ENCODE results near the gene PNKP.

The PNKP gene

DNA sequence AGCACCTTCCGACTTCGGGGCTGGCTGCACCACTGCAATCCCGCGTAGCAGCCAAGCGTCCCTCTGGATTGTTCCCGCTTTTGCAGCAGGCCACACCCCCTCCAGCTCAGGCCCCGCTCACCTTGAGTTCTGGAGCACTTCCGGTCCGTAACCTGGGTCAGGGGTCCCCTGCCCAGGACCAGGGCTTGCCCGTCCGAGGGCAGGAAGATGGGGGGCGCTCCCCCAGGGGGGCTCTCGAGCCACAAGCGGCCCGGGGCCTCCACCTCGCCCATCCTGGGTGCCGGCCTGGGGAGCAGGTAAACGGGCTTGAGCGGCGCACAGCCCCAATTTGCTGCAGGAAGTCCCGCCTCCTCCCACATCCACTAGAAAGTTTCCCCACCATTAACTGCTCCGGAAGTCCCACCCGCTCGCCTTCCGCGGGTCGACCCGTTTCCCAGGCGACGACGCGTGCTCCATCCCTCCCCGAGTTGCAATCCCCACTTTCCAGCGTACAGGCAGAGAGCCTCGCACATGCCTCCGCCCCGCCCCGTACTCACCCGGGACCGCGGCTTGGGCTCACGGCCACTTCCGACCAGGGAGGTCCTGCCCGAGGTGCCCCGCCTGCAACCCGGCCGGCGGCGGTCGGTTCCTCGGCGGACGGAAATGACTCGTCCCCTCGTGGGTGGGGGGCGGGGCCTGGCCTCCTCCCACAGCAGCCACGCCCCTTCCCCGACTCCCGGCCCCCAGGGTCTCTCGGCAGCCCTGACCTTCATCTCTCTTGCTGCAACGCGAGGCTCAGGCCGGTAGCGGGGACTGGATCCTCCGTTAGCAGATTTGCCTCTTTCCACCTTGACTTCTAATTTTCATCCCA, at the start of gene PNKP:
Gene PNKP, minus strand, starts transcription at position 644 of the 850 bp plus-strand sequence. Its CDS starts 372 bp downstream, at position 272.
- peak; percentile 92 to 95 for DNase-seq

DNA sequence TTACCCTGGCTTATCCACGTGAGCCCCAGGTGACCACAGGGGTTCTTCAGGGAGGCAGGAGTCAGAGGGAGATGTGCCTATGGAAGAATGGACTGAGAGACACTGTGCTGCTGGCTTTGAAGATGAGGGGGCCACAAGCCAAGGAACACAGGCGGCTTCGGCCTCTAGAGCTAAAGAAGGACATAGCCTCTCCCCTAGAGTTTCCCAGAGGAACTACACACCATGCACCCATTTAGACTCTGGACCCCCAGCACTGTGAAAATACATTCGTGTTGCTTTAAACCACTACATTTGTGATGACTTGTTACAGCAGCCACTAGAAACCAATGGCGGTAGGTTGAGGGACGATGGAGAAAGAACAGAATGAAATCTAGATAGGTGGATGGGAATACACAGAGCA, 47.9 kb upstream of the PNKP start:
- no peak for DNase-seq

DNA sequence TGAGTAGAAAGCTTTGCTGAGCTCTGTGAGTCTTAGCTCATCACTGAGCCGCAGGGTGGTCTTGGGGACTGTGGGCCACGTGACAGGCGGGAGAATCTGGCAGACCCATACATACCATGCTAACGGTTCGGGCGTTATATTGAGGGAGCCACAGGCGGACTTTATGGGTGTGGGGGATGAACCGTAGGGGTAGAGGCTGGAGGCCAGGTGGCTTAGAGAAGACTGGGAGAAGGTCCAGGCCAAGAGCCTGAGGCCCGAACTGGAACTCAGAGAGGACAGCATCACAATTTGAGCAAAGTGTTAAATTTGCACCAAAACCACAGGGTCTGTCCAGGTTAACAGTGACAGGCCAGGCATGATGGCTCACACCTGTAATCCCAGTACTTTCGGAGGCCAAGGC, 46.3 kb upstream of the PNKP start:
- DNase-seq: no peak

DNA sequence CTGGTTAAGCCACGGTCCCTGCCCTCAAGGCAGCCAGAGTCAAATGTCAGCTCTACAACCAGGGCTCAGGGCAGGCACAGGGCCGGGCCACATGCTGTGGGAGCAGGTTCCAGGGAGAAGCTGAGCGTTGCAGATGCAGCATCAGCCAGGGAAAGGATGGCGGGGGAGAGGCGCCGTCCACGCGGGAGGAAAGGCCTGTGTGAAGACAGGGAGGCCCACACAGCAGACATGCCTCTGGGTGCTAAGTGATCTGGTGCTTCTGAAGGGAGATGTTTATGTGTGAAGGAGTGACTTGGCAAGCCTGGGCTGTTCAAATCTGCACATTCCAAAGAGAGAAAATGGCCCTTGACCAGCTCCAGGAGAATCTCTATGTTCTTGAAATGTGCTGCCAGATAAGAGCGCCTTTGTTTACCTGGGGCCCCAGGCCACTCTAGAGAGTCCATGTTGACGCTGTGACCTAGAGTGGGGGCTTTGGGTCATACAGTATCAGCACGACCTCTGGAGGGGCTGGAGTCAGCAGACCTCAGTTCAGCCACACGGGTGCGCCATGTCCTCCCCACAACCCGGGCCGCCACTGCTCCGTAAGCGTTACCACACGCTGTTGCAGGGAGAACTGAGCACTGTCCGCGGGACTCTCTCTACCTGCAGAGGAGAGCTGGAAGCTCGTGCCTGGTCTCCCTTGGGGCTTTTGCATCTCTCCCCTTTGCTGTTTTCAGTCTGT, 45.7 kb upstream of the PNKP start:
- DNase-seq: peak in 1 of 2 experiments; percentile 8

DNA sequence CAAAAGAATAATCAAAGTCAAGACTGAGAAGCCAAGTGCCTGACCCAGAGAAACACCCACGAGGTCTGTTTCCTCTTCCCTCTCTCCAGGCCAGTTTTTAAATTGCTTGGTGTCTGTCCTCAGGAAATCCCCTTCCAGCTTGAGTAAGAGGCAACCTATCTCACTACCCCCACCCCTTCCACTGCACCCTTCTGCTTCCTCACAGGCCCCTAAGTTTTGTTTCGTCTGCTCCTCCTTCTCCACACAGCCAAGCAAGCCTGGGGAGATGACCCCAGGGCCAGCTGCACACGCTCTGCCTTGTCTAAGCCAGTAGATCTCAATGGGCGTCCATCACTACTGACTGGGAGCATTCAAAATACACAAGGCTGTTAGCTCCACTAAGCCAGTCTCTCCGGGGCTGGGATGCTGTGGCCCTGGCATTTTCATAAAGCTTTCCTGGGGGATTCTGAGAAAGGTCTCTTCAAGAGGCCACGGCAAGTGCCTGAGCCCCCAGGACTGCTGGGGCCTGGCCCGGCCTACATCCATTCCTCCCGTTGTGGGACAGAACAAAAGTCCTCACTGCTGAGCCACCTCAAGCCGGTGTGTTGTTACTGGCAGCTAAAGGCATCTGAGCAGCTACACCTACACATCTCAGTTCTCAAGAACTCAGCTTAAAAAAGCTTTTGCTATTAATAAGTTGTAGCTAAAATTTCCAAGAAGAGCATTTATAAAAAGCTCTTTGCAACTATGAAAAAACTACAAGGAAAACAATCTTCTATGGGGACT, 44.2 kb upstream of the PNKP start:
- DNase-seq: peak; percentile 86 to 87

DNA sequence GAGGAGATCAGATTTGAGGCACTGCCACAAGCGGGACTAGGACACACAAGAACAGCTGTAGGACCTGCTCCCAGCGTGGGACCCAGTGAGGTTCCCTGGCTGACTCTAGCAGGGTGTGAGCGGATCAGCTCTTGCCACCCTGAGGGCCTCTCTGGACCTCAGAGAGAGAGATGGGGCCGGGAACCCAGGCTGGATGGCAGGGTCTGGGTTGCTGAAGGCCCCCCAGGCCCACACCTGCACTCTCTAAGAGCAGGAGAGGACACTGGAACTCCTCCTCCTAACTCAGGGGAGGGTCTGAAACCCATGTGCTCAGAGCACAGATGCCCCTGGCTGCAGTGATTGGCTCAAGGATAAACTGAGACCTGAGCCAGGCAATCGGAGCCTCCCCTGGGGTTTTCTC, 42.8 kb upstream of the PNKP start:
- DNase-seq: no peak

DNA sequence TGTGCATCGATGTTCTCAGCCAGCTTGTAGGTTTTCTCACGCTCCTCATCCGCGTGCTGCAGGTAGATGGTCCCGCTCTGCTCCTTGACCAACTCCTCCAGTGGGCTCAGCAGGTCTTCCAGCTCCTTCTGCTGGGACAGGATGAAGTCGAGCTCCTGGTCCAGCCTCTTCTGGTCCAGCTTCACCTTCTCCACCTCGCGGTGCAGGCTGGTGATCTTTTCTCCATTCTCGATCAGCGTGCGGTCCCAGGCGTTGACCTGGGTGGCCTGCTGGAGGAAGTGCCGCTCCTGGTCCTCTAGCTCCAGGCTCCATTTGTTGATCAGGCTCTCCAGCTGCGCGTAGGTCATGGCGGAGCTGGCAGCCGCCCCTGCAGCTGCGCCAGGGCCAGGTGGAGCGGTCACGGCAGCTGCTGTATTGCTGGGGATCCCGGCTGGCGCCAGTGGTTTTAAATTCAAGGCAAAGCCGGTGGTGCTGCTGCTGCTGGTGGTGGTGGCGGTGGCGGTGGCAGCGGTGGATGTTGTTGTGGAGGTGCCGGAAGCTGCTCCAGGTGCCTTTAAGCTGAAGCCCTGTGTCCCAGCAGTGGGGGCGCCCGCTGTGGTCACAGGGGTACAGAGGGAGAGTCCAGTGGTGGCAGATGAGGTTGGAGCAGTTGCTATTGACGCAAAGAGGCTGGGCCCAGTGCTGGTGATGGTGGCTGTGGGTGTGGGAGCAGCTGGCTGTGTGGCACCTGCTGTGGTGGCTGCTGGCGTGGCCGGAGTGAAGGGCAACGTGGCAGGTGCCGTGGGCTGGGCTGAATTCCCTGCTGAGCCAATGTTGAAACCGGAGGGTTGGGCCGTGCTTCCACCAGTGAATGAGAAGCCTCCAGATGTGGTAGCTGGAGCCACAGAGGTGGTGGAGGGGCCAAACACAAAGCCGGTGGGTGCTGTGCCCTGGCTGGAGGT, 41.4 kb upstream of the PNKP start:
- DNase-seq: no peak

DNA sequence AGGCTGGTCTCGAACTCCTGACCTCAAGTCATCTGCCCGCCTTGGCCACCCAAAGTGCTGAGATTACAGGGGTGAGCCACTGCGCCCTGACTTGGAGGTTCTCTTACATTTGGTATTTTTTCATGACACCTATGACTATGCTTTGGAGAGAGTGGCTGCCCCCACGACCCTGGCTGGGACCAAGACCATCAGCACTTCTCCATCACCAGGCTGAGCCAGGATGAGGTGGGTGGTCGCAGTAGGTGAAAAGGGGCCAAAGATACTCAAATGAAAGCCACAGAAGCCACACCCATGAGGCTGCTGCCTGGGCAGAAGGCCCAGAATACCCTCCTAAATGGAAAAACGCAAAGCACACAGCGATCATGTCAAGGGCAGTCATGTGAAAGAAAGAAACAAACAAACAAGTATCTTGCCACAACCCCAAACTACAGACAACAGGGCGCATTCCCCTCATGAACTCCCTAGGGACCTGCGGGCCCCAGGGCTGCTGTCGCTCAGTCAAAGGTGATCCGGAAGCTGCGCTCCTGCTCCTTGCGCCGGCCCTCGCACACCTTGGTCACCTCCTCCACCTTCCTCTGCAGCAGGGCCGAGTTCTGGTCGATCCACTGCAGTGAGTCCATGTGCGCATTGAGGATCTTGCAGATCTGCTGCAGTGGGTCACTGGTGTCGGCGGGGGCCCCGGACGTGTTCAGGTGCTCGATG, 40.5 kb upstream of the PNKP start:
- no peak for DNase-seq

GRCh38 chr19:49906879-49907564, 39.6 kb upstream of the PNKP start:
- no peak for DNase-seq

GRCh38 chr19:49904136-49904535, 36.8 kb upstream of the PNKP start:
- peak; percentile 49 to 56 for DNase-seq

- DNase-seq: peak; percentile 75 to 80
Observed at GRCh38 chr19:49896863-49897621, 29.7 kb upstream of the PNKP start, which contains the start of gene IL4I1. Gene IL4I1, minus strand, starts transcription at chr19:49896887. Its CDS starts 727 bp downstream, at chr19:49896160.

DNA sequence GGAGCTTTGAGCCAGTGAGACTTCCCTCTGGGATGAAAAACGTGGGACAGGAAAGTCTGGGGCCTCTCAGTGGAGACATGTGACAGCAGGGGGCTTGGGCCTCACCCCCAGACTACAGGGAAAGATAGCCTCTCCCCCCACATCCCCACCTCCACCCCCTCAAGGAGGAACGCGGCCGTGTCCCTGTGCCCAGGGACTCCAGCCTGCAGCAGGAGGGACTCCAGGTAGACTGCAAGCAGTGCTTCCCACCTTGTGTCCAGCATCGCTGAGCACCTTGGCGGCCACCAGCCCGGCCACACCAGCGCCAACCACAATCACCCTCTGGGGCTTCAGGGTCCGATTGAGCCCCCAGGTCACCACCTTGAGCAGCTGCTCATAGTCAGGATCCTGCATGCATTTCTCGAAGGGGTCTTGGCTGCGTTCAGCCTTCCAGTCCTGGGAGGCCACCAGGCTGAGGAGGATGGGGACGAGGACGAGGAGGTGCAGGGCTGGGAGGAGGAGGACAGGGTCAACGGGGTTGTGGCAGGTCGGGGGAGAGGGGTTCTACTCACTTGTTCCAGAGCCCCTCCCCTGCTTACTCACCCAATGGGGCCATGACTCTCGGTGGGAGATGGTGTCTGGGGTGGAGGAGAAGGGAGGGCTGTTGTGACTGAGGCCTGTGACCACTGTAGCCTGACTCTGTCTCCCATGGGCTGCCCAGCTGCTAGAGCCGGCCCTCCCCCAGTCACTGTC, 28.4 kb upstream of the PNKP start:
- DNase-seq: no peak

DNA sequence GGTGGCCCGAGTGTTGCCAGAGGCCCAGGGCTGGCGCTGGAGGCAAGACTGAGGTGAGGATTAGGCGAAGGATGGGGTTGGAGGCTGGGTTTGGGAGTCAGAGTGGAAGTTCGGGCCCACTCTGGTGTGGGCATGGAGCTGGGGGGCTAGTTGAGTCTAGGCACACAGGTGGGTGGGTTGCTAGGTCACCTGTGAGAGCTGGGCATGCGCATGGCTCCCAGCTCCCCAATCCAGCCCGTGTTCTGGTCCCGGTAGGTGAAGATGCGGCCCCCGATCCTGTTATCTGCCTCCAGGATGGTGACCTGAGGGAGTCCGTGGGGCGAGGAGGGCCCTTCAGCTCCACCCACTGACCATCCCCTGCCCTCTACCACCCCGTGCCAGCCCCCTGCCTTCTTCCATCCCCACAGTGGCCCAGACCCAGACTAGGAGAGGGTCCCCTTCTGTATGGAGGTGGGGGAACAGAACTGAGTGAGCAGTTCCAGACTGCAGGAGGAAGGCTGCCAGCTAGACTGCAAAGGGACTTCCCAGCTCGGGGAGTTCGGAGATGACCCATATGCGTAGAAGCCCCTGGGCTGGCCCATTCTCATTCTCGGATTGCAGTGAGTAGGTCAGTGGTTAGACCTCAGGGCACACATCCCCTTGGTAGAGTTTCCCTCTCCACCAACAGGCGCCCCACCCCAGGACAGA, 27.6 kb upstream of the PNKP start:
- no peak for DNase-seq

DNA sequence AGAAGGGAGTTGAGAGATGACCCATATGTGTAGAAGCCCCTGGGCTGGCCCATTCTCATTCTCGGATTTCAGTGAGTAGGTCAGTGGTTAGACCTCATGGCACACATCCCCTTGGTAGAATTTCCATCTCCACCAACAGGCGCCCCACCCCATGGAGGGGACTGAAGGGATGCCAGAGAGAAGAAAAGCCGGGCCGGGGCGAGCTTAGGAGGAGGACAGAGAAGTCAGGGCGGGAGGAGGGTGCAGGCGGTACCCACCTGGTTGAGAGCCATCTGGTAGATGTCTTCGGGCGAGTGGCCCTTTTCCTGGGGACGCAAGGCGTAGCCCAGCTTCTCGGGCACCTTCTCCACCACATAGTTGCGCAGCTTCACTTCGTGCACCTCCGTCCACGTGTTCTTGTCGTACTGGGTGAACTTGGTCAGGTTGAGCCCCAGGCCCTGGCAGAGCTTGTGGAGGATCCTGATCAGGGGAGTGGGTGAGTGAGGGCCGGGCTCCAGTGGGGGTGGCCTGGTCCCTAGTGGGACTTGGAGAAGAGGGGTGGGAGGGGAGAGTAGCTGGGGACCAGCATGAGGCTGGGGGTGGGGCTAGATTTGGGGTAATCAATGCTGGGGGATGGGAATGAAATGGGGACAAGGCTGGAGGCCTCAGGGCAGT, 26.8 kb upstream of the PNKP start:
- no peak for DNase-seq

DNA sequence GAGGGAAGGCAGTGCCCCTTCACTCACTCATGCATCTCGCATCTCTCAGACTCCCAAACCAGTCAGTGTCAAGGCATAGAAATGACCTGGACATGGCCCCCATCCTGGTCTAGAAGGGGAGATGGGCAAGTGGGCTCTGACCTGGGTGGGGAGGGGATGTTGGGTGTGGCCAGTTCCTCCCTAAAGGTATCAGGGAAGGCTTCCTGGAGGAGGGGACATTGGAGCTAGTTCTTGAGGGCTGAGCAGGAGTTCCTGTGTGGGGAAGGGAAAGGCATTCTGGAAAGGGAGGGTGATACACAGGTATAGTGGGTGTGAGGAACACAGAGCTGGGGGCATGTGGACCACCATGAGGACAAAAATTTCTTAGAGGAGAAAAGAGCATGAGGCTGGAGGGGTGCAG, 25.3 kb upstream of the PNKP start:
- no peak for DNase-seq

DNA sequence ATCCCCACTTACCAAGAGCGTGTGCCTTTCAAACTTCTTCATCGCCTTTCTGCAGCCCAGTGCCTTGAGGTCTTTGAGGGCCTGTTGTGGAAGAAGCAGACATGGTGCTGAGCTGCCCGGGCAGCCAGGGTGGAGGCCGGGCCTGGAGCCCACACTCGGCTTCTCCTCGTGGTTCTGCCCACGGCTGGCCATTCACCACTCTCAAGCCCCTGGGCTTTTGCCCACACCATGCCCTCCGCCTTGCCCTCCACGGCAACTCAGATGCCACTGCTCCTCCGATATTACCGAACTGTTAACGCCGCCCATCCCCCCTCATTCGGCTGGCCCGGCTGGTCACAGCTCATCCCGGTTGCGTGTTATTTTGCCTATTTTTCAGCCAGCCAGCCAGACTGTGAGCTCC, 24.0 kb upstream of the PNKP start:
- no peak for DNase-seq

DNA sequence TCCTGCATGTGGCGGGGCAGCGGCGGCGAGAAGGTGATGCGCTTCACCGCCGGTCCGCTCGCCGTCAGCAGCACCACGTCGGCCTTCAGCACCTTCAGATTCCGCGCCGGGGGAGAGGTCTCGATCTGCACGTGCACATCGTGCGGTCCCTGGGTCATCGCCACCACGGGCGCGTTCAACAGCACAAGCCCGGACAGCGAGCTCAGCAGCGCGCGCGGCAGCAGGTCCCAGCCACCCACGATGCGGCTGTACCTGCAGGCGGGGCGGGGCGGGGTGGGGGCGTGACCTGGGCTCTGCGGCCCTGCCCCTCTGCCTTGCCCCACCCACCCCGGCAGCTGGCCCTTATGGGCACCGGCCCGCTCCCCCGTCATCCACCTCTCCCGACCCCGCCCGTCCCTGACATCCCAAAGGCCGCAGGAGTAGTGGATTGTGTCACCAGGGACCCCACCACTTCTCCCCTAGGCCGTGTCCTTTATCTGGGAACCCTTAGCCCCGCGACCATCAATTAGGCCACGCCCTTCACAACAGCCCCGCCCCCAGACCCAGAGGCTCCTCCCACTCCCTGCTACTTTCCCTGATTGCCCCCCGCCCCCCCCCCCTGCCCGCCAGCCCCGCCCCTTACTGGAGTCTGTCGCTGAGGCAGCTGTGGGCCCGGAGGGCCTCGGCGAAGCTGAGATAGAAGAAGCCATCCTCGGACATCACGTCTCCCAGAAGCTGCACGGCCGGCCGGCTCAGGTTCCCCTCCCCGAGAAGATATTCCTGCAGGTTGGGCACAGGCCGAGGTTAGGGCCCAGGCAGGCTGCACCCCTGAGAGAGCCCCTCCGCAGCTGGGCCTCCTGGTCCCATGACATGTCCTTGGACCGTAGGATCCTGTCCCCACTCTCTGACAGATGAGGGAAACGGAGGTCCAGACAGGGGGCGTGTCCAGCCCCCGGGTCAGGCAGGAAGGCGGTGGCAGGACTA, 23.3 kb upstream of the PNKP start:
- no peak for DNase-seq
